Left ventricle myocardium inferior (tissue), 1 donor: ENCODE results near the gene CSHL1. TPM values are rescaled to one million over a fixed set of nuclear protein-coding genes. Genes with fewer than 3 reads are reported as not detected.
"Not testable (repeated sequence)": the region's sequence is repeated elsewhere in the genome, so short reads cannot be mapped to it uniquely, and the experiment has no call there.

Experiments
- DNase-seq: peaks from one replicate; pipeline ENCODE4 v3.0.0-alpha.2; 2020
- H3K27ac ChIP-seq: fragments of 200-600 bp; replicated peaks from 2 replicates; pipeline ENCODE4 v1.8.0; 2021
- H3K27me3 ChIP-seq: fragments of 200-600 bp; 2 replicates; pipeline ENCODE4 v1.8.0; 2021; ENCODE audit warnings: low read depth
- H3K36me3 ChIP-seq: fragments of 200-600 bp; 2 replicates; pipeline ENCODE4 v1.8.0; 2021
- H3K4me1 ChIP-seq: fragments of 200-600 bp; 2 replicates; pipeline ENCODE4 v1.8.0; 2021
- H3K4me3 ChIP-seq: fragments of 200-600 bp; 2 replicates; pipeline ENCODE4 v1.8.0; 2021; ENCODE audit warnings: mild to moderate bottlenecking, moderate library complexity
- H3K9me3 ChIP-seq: fragments of 200-600 bp; replicated peaks from 2 replicates; pipeline ENCODE4 v1.8.0; 2021
- intact Hi-C: fragments of 100-400 bp; cut with micrococcal nuclease; formaldehyde crosslinking; loops from one replicate; pipeline ENCODE4 v1.11.0; 2022
- total RNA-seq: library from RNA; stranded (reverse); fragmentation: NEBNext Ultra II Directional; extraction: Animal tissue kit (Norgen Biotek cat#: 25700); gene quantifications from one replicate; pipeline ENCODE4 v1.2.1, GENCODE V29; 2021
- TF ChIP-seq, protein P1 (sequence below): fragments of 200-600 bp; IDR thresholded peaks from 2 replicates; pipeline ENCODE4 v1.8.0; 2021; ENCODE audit warnings: antibody characterized with exemption, mild to moderate bottlenecking, borderline replicate concordance
- donor health status: DM: no; HTN: yes; CAD: no; lungs with severe emphysema.

The CSHL1 gene
- total RNA-seq, 1 donor from 2014 or later = not detected

DNA sequence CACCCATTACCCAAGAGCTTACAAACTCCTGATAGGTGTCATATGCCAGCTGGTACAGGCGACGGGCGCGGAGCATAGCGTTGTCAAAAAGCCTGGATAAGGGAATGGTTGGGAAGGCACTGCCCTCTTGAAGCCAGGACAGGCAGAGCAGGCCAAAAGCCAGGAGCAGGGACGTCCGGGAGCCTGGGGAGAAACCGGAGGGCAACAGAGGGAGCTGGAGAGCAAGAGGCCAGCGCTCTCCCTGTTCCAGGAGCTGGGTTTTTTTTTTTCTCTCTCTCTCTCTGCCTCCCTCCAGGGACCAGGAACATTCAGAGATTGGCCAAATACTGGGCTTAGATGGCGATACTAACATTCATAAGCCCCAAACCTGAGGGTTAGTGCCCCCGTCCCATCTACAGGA, 29.7 kb downstream of the CSHL1 start:
- H3K36me3 ChIP-seq, H3K27me3 ChIP-seq, intact Hi-C loops, H3K27ac ChIP-seq, H3K9me3 ChIP-seq, H3K4me3 ChIP-seq, H3K4me1 ChIP-seq: not testable (repeated sequence)
- TF ChIP-seq, protein P1, sequence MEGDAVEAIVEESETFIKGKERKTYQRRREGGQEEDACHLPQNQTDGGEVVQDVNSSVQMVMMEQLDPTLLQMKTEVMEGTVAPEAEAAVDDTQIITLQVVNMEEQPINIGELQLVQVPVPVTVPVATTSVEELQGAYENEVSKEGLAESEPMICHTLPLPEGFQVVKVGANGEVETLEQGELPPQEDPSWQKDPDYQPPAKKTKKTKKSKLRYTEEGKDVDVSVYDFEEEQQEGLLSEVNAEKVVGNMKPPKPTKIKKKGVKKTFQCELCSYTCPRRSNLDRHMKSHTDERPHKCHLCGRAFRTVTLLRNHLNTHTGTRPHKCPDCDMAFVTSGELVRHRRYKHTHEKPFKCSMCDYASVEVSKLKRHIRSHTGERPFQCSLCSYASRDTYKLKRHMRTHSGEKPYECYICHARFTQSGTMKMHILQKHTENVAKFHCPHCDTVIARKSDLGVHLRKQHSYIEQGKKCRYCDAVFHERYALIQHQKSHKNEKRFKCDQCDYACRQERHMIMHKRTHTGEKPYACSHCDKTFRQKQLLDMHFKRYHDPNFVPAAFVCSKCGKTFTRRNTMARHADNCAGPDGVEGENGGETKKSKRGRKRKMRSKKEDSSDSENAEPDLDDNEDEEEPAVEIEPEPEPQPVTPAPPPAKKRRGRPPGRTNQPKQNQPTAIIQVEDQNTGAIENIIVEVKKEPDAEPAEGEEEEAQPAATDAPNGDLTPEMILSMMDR = peak; percentile 33
- peak; percentile 29 for DNase-seq

DNA sequence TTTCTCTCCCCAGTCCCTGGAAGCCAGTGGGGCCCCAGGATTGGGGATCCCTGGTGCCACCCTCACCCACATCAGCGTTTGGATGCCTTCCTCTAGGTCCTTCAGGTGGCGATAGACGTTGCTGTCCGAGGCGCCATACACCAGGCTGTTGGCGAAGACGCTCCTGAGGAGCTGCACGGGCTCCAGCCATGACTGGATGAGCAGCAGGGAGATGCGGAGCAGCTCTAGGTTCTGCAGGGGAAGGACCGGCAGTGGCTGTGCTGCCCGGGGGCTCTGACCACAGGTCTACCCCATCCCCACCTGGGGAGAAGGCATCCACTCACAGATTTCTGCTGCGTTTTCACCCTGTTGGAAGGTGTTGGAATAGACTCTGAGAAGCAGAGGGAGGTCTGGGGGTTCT, 30.4 kb downstream of the CSHL1 start:
- H3K27me3 ChIP-seq = no peaks in the 10 kb centered on the region
- no peaks in the 10 kb centered on the region for H3K4me1 ChIP-seq
- no peak overlapping the region for H3K4me3 ChIP-seq
- no peak for DNase-seq
- no peak overlapping the region for H3K27ac ChIP-seq
- TF ChIP-seq, protein P1 = no peak
- no peaks in the 10 kb centered on the region for H3K9me3 ChIP-seq
- no peaks in the 10 kb centered on the region for H3K36me3 ChIP-seq
- intact Hi-C loops = no loop called here

DNA sequence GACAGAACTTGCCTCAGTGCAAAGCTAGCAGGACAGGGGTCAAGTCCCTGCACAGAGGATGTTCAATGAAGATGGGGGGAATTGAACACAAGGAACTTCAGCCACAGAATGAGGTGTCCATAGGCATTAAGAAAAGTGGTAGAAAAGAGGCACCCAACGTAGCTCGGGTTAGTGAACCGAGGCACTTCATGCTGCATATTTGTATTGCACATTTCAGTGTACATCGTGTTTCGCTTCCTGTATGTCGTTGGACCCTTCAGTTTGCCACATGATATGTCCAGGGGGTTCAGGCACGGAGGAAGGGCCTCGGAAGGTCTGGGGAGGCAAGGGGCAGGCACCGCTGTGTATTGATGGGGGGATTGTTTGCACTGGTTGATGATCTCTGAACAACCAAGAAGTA, 32.6 kb downstream of the CSHL1 start:
- H3K4me3 ChIP-seq, H3K9me3 ChIP-seq, intact Hi-C loops, H3K27ac ChIP-seq, H3K4me1 ChIP-seq, DNase-seq, H3K27me3 ChIP-seq, H3K36me3 ChIP-seq: not testable (repeated sequence)

DNA sequence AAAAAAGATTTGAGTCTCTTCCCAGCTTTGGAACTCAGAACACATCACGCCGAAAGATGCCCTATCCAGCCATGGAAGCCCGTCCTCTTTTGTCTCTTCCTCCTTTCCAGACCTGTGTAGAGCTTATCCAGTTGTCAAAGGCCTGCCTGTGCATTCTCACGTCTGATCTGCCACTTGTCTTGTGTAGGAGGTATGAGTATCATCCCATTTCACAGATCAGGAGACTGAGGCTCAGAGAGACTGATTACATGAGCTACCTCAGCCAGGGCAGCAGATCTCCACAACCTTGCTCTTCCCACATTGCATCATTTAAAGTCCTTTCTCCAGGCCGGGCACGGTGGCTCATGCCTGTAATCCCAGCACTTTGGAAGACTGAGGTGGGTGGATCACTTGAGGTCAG, 36.4 kb downstream of the CSHL1 start:
- DNase-seq, H3K9me3 ChIP-seq: not testable (repeated sequence)

DNA sequence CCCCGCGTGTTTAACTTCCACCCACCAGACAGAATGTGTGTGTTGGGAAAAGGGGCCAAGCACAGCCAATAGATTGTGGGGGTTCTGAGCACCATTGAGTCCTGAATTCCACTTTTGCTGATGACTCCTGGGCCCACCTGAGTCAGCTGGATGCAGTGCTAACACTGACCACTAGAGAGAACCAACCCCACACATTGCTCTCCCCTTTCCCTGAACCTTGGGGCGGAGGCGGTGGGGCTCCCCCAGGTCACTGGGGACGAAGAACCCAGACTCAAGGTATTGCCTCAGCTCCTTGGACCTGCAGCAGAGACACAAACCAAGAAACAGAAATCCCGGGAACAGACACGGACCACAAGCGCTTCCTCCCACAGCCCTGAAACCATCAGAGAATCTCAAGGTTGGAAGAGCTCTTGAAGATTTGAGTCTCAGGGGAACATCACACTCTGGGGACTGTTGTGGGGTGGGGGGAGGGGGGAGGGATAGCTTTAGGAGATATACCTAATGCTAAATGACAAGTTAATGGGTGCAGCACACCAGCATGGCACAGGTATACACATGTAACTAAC, 36.9 kb downstream of the CSHL1 start:
- H3K27ac ChIP-seq, intact Hi-C loops, H3K4me1 ChIP-seq, H3K27me3 ChIP-seq, DNase-seq, H3K36me3 ChIP-seq, H3K4me3 ChIP-seq, H3K9me3 ChIP-seq: not testable (repeated sequence)

More for the DNA sequence above, 36.4 kb downstream of the CSHL1 start:
- H3K27ac ChIP-seq, intact Hi-C loops, H3K4me1 ChIP-seq, H3K4me3 ChIP-seq, H3K27me3 ChIP-seq, H3K36me3 ChIP-seq: not testable (repeated sequence)

DNA sequence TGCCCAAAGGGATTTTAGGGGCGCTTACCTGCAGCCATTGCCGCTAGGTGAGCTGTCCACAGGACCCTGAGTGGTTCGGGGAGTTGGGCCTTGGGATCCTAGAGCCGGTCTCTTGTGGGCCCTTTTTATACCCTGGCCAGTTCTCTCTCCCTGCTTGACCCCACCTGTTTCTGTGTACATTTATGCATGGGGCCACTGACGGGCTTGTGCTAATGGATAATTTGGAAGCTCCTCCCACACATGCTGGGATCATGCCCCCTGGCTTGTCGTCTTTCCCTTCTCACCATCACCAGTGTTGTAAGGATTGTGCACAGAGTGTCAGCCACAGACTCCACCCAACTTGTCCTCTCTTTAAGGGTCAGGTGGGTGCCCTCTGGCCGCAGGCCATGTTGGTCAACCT, 37.5 kb downstream of the CSHL1 start, which contains the start of gene CSH2:
CSH2 (minus strand) TSS at position 101 of the 400 bp plus-strand sequence; CDS start at position 38, 63 bp downstream.
- H3K27ac ChIP-seq, intact Hi-C loops, H3K9me3 ChIP-seq, H3K4me1 ChIP-seq, H3K27me3 ChIP-seq, H3K36me3 ChIP-seq, DNase-seq, H3K4me3 ChIP-seq: not testable (repeated sequence)

DNA sequence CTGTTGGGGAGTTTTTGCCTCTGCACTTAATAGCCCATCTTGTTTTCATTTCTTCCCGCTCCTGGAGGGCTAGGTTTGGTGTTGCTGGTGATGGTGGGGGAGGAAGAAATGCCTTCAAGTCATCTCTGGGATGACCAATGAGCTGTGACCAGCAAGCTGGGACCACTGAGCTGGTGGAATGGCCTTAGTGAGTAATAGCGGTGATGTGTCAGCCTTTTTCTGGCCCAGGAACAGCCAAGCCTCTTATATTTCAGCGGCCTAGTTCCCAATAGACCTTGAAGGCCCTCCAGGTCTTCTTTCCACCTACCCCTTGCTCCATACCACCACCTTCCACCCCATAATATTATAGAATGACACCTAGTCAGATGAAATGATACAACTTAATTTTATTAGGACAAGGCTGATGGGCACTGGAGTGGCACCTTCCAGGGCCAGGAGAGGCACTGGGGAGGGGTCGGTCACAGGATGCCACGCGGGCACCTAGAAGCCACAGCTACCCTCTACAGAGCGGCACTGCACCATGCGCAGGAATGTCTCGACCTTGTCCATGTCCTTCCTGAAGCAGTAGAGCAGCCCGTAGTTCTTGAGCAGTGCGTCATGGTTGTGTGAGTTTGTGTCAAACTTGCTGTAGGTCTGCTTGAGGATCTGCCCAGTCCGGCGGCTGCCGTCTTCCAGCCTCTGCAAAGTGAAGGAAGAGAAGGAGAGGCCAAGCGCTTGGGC, 39.3 kb downstream of the CSHL1 start:
- DNase-seq, H3K27me3 ChIP-seq, intact Hi-C loops, H3K4me3 ChIP-seq, H3K9me3 ChIP-seq, H3K4me1 ChIP-seq, H3K27ac ChIP-seq, H3K36me3 ChIP-seq: not testable (repeated sequence)

DNA sequence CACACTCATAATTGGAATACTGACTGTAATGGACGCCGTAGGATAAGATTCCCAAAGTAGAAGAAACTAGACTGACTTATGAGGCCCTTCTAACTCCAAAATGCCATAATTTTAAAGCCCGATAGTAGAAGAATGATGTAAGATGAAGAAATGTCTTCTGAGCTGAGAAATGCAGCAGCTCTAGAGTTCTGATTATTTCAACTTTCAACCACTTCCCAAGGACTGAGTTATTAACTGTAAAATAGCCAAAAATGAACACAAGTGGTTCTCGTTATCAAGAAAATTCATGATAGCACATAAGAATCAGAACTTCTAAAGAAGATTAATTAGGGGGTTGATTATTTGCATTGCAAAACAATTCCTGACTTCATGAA, 40.8 kb downstream of the CSHL1 start:
- DNase-seq, H3K27me3 ChIP-seq, intact Hi-C loops, H3K27ac ChIP-seq, H3K4me3 ChIP-seq, H3K9me3 ChIP-seq, H3K4me1 ChIP-seq, H3K36me3 ChIP-seq: not testable (repeated sequence)

DNA sequence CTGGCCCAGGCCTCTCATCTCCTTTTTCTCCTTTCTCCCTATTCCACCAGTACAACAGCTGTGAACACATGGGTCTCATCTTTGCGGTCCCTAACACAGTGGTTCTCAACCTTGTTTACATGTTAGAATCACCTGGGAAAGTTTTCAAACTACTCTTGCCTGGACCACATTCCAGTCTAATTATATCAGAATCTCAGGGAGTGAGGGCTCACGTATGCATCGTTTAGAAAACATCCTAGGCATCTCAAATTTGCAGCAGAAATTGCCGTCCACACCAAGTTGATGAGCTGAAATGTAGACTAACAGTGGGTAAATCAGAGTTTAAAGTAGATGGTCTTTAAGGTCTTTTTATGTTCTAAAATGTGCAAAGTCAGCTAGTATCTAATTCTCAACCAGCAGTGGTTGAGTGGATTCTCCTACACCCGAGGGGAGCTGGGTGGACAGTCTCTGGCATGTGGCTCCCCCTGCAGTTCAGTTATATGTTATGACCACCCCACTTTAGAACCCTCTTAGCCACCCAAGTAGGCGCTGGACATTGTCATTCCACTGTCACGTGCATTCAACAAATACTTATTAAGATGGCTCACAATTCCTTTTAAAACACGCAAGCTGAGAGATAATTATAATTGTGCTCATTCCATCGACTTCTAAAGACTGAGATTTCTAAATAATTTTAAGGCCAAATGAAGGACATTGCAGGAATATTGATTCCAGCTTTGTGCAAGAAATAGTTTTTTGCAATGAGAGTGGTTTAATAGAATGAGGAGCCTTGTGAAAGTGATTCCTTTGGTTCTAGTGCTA, 41.4 kb downstream of the CSHL1 start:
- H3K27me3 ChIP-seq, H3K36me3 ChIP-seq, intact Hi-C loops, H3K27ac ChIP-seq, H3K4me3 ChIP-seq, H3K9me3 ChIP-seq, H3K4me1 ChIP-seq, DNase-seq: not testable (repeated sequence)

DNA sequence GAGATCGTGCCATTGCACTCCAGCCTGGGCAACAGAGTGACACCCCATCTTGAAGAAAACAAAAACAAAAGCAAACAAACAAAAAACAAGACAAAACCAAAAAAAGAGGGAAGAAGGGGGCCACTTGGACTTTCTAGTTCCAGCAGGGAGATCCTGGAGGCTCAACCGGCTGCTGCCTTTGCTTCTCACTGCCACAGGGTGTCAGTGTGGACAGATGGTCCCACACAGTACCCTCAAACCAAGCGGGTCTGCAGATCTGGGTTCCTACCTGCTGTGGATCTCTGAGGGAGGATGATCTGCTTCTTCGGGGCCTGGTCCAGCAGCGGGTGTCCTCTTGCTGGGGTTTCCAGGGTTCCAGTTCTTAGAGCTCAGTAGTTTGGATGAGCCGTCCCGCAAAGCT, 44.4 kb downstream of the CSHL1 start:
- DNase-seq, H3K9me3 ChIP-seq, H3K27ac ChIP-seq, H3K27me3 ChIP-seq, H3K4me1 ChIP-seq, intact Hi-C loops, H3K4me3 ChIP-seq, H3K36me3 ChIP-seq: not testable (repeated sequence)
